Measurements from ENCODE around the gene UBE4B. TPM values are rescaled to one million over a fixed set of nuclear protein-coding genes. Genes with fewer than 3 reads are reported as not detected.
A peak's percentile ranks its signal among the peaks of the same experiment; 100 is the strongest.

The UBE4B gene
- total and polyA plus RNA-seq, 9 of the 15 experiments (the other 6 are each of a cell fraction or from before 2014, with no cell fraction given): 11.7 to 73.7 (median 40.1) TPM

DNA sequence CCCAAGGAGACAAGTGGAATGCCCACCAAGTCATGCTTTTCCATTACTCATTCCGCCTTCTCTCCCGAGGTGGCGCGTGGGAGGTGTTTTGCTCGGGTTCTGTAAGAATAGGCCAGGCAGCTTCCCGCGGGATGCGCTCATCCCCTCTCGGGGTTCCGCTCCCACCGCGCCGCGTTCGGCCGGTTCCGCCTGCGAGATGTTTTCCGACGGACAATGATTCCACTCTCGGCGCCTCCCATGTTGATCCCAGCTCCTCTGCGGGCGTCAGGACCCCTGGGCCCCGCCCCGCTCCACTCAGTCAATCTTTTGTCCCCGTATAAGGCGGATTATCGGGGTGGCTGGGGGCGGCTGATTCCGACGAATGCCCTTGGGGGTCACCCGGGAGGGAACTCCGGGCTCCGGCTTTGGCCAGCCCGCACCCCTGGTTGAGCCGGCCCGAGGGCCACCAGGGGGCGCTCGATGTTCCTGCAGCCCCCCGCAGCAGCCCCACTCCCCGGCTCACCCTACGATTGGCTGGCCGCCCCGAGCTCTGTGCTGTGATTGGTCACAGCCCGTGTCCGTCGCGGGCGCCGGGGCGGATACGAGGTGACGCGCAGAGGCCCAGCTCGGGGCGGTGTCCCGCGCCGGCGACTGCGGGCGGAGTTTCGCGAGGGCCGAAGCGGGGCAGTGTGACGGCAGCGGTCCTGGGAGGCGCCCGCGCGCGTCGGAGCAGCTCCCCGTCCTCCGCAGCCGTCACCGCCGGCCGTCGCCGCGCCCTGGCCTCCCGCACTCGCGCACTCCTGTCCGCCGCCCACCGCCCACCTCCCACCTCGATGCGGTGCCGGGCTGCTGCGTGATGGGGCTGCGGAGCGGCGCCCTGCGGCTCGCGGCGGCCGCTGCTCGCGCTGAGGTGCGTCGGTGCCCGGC lies 177.4 kb downstream of the UBE4B start, which contains the start of gene KIF1B (continued):
- TF ChIP-seq NKRF (IDR thresholded peaks at IDR 0.05; ENCODE audit: borderline replicate concordance) (peak; percentile 45; the same call in 1 of the 2 replicates), ZNF165 (CRISPR knock-in tag; IDR thresholded peaks at IDR 0.05; ENCODE audit: borderline replicate concordance) (no peak), POLR2AphosphoS2 (IDR thresholded peaks at IDR 0.05; ENCODE audit: low read length) (no peak), RFX7 (CRISPR knock-in tag; IDR thresholded peaks at IDR 0.05) (no peak), ZNF717 (CRISPR knock-in tag; IDR thresholded peaks at IDR 0.05) (no peak), SRSF9 (IDR thresholded peaks at IDR 0.05; ENCODE audit: borderline replicate concordance, low read depth, low read length) (no peak), ZFX (CRISPR knock-in tag; IDR thresholded peaks at IDR 0.05) (peak; percentile 75; the same call in 1 of the 2 replicates), RBM34 (IDR thresholded peaks at IDR 0.05; ENCODE audit: borderline replicate concordance, insufficient read depth, low read length) (0 out of 2 replicates have a peak, but pooled peaks have one; percentile 92), CHD2 (IDR thresholded peaks at IDR 0.05; ENCODE audit: low read depth, low read length) (peak; percentile 91), PCBP1 (IDR thresholded peaks at IDR 0.05; ENCODE audit: low read depth, low read length, poor library complexity, severe bottlenecking) (peak; percentile 92), HMGN3 (IDR thresholded peaks at IDR 0.05; ENCODE audit: borderline replicate concordance, extremely low read depth, insufficient read length, low read depth, low read length) (peak; percentile 54), KLF10 (CRISPR knock-in tag; IDR thresholded peaks at IDR 0.05) (no peak), SRF (CRISPR knock-in tag; IDR thresholded peaks at IDR 0.05) (peak in 1 of 2 experiments; percentile 69; a peak in 1 of 4 replicates), HDAC8 (tag; IDR thresholded peaks at IDR 0.05) (no peak), ZFP30 (CRISPR knock-in tag; IDR thresholded peaks at IDR 0.05; ENCODE audit: borderline replicate concordance) (no peak), PHTF2 (CRISPR knock-in tag; IDR thresholded peaks at IDR 0.05) (no peak), ATF3 (IDR thresholded peaks at IDR 0.05) (peak; percentile 55), ATF3 (CRISPR knock-in tag; conservative IDR thresholded peaks at IDR 0.05) (peak; percentile 74), CBX5 (IDR thresholded peaks at IDR 0.05; ENCODE audit: borderline replicate concordance, low read depth) (no peak), FOXK1 (CRISPR knock-in tag; IDR thresholded peaks at IDR 0.05; ENCODE audit: borderline replicate concordance) (0 out of 2 replicates have a peak, but pooled peaks have one; percentile 25), KDM2B (CRISPR knock-in tag; IDR thresholded peaks at IDR 0.05) (peak; percentile 79; the same call in 1 of the 2 replicates)
- TF ChIP-seq, protein P1, sequence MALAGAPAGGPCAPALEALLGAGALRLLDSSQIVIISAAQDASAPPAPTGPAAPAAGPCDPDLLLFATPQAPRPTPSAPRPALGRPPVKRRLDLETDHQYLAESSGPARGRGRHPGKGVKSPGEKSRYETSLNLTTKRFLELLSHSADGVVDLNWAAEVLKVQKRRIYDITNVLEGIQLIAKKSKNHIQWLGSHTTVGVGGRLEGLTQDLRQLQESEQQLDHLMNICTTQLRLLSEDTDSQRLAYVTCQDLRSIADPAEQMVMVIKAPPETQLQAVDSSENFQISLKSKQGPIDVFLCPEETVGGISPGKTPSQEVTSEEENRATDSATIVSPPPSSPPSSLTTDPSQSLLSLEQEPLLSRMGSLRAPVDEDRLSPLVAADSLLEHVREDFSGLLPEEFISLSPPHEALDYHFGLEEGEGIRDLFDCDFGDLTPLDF (CRISPR knock-in tag; IDR thresholded peaks at IDR 0.05): 0 out of 2 replicates have a peak, but pooled peaks have one; percentile 68

All from K562 (cell line).